ENCODE results near the gene NTM. TPM values are rescaled to one million over a fixed set of nuclear protein-coding genes. Genes with fewer than 3 reads are reported as not detected.

Gene NTM
- total RNA-seq, 4 donors from 2014 or later: 1.4 to 2.8 (median 1.7) TPM

DNA sequence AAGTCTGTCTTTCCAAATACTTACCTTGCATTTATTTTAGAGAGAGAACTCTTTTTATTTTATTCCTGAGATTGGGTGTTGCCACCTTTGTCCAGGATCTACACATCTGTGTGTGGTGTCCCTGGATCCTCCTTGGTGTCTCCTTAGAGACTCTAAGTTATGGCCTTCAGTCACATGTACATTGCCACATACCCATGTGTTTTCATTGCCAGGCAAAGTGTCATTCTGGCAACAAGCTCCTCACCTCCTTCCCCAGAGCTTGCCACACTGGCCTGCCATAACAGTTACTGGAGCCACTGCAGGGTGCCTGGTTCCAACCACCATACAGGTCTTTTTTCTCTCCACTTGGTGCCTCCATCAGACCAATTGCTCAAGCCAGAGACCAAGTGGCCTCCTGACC, 379.7 kb downstream of the NTM start:
- Histone ChIP-seq H3K4me1 (no peaks in the 10 kb centered on the region), H3K4me3 (no peak overlapping the region), H3K36me3 (no peaks in the 10 kb centered on the region), H3K27me3 (no peaks in the 10 kb centered on the region), H3K9me3 (no peaks in the 10 kb centered on the region), H3K27ac (no peak overlapping the region)
- DNase-seq: no peak
- TF ChIP-seq POLR2A (IDR thresholded peaks at IDR 0.05): no peak
- TF ChIP-seq, protein P1, sequence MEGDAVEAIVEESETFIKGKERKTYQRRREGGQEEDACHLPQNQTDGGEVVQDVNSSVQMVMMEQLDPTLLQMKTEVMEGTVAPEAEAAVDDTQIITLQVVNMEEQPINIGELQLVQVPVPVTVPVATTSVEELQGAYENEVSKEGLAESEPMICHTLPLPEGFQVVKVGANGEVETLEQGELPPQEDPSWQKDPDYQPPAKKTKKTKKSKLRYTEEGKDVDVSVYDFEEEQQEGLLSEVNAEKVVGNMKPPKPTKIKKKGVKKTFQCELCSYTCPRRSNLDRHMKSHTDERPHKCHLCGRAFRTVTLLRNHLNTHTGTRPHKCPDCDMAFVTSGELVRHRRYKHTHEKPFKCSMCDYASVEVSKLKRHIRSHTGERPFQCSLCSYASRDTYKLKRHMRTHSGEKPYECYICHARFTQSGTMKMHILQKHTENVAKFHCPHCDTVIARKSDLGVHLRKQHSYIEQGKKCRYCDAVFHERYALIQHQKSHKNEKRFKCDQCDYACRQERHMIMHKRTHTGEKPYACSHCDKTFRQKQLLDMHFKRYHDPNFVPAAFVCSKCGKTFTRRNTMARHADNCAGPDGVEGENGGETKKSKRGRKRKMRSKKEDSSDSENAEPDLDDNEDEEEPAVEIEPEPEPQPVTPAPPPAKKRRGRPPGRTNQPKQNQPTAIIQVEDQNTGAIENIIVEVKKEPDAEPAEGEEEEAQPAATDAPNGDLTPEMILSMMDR (IDR thresholded peaks at IDR 0.05): no peak

DNA sequence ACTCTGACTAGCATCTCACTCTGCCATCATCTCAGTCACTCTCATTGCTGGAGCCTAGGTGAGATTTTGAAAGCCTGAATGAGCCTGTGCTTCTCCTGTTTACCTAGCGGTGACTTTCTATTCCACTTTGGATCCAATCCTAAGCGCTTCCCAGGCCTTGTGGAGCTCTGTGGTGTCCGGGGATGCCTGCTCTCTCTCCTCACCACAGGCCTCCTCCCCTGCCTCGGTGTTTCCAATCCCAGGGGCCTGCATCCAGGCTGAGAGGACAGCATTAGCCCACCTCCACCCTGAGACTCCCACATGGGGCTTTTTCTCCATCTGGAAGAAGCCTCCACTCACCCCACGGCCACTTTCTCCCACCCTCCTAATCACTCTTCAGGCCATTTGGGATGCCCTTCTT, 380.3 kb downstream of the NTM start:
- TF ChIP-seq, protein P1 (IDR thresholded peaks at IDR 0.05): no peak
- TF ChIP-seq POLR2A (IDR thresholded peaks at IDR 0.05): no peak
- Histone ChIP-seq H3K27ac (no peak overlapping the region), H3K4me1 (no peaks in the 10 kb centered on the region), H3K9me3 (no peaks in the 10 kb centered on the region), H3K4me3 (no peak overlapping the region), H3K36me3 (no peaks in the 10 kb centered on the region), H3K27me3 (no peaks in the 10 kb centered on the region)
- DNase-seq: no peak

DNA sequence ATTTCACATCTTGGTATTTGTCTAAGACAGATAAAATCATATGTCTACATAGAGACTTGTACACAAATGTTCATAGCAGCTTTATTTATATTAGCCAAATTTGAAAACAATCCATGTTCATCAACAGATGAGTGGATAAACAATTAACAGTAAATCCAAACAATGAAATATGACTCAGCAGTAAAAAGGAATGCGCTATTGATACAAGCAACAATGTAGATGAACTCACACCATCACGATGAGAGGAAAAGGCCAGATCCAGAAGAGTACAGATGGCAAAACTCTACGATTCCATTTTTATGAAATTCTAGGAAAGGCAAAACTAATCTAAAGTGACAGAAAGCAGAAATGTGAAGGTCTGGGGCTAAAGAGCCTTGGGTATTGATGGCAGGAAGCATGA, 384.3 kb downstream of the NTM start:
- Histone ChIP-seq H3K27ac (no peak overlapping the region), H3K27me3 (no peaks in the 10 kb centered on the region), H3K4me3 (no peak overlapping the region), H3K36me3 (no peaks in the 10 kb centered on the region), H3K9me3 (no peaks in the 10 kb centered on the region), H3K4me1 (no peaks in the 10 kb centered on the region)
- DNase-seq: no peak
- no peak for TF ChIP-seq POLR2A (IDR thresholded peaks at IDR 0.05)
- TF ChIP-seq, protein P1 (IDR thresholded peaks at IDR 0.05): no peak

DNA sequence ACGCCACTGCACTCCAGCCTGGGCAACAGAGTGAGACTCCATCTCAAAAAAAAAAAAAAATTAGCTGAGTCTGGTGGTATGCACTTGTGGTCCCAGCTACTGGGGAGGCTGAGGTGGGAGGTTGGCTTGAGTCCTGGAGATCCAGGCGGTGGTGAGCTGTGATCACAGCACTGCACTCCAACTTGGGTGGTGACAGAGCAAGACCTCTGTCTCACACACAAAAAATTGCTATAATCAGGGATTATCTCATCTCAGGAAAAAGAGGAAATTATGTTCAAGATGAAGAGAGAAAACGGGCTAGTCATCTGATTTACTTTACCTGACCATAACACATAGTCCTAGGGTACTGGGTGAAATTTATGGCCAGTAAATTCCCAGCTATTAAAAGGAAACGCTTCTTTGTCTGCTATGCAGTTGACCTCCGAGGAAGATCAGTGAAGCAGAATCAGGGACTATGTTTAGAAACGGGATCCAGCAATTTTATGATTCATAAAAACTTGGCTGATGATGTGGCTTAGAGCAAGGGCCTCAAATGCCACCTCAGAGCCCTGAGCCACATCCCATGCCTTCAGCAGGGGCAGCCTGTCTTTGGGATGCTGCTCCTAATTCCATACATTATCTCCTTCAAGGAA, 386.2 kb downstream of the NTM start:
- no peaks in the 10 kb centered on the region for H3K27me3 ChIP-seq
- H3K27ac ChIP-seq: no peak overlapping the region
- DNase-seq: no peak
- H3K9me3 ChIP-seq: no peaks in the 10 kb centered on the region
- H3K4me1 ChIP-seq: no peaks in the 10 kb centered on the region
- H3K36me3 ChIP-seq: no peaks in the 10 kb centered on the region
- TF ChIP-seq, protein P1 (IDR thresholded peaks at IDR 0.05): no peak
- TF ChIP-seq POLR2A (IDR thresholded peaks at IDR 0.05): no peak
- H3K4me3 ChIP-seq: no peak overlapping the region

DNA sequence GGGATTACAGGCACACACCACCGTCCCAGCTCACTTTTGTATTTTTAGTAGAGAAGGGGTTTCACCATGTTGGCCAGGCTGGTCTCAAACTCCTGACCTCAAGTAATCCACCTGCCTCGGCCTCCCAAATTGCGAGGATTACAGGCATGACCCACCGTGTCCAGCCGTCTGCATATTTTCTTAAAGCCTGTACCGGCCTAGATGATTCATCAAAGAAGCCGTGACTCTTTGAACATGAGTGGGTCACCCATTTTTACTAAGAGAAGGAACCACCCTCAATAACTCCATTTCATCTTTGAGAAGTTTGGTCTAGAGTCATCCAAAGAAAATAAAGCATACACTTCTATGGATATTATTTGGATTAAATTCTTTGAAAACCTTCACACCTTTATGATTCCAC, 388.3 kb downstream of the NTM start:
- Histone ChIP-seq H3K9me3 (no peaks in the 10 kb centered on the region), H3K4me1 (no peaks in the 10 kb centered on the region), H3K27me3 (no peaks in the 10 kb centered on the region), H3K27ac (no peak overlapping the region), H3K36me3 (no peaks in the 10 kb centered on the region), H3K4me3 (no peak overlapping the region)
- DNase-seq: no peak
- TF ChIP-seq, protein P1 (IDR thresholded peaks at IDR 0.05): no peak
- no peak for TF ChIP-seq POLR2A (IDR thresholded peaks at IDR 0.05)

DNA sequence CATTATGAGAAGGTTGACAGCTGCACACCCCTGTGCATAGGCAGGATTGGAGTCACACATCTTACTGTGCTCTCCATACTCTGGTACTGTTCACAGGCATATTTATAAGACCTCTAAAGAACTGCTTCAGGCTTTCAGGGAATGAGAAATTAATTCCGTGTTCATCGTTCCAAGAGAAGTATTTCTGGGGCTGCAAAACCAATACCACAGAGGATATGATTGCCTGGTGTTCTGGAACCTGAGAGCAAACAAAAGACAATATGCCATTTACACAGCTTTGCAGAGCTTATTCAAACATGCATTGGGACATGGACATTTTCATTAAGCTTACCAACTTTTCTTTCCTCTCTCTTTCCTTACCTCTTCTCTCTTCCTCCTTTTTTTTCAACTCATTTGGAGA, 388.7 kb downstream of the NTM start:
- Histone ChIP-seq H3K4me1 (no peaks in the 10 kb centered on the region), H3K27ac (no peak overlapping the region), H3K4me3 (no peak overlapping the region), H3K27me3 (no peaks in the 10 kb centered on the region), H3K9me3 (no peaks in the 10 kb centered on the region), H3K36me3 (no peaks in the 10 kb centered on the region)
- TF ChIP-seq POLR2A (IDR thresholded peaks at IDR 0.05): no peak
- TF ChIP-seq, protein P1 (IDR thresholded peaks at IDR 0.05): no peak
- no peak for DNase-seq

All from Peyer's patch (tissue), 4 donors.